ENCODE measurements around the gene ODF2L. TPM values are rescaled to one million over a fixed set of nuclear protein-coding genes. Genes with fewer than 3 reads are reported as not detected.
A peak's percentile ranks its signal among the peaks of the same experiment; 100 is the strongest.

Gene ODF2L
- total and polyA plus RNA-seq, 4 donors: 16.5 to 127 (median 71.4) TPM

GRCh38 chr1:86380257-86380861 is 15.8 kb downstream of the ODF2L start:
- H3K9me3 ChIP-seq (ENCODE audit: control insufficient read depth in 4 of 4, insufficient read depth in 3 of 4, low read length in 3 of 4): peaks cover 0 to 3% (median 0%) of the 10 kb centered on the region in 4 donors
- no peak overlapping the region for H3K27ac ChIP-seq (ENCODE audit: low read depth in 1 of 2, low read length in 1 of 2)
- peak; percentile 80 for TF ChIP-seq CTCF (IDR thresholded peaks at IDR 0.05; ENCODE audit: control extremely low read depth, extremely low read depth)
- H3K4me3 ChIP-seq: no peak overlapping the region
- peaks cover 0 to 7% (median 0%) of the 10 kb centered on the region in 5 donors for H3K4me1 ChIP-seq (ENCODE audit: control insufficient read depth in 5 of 5, insufficient read depth in 5 of 5, low read length in 5 of 5)
- H3K9ac ChIP-seq (ENCODE audit: insufficient read depth in 1 of 2, low read length in 2 of 2): peak overlapping the region in 1 of 2 donors; percentile 46
- WGBS, 2 donors: 8 to 14% methylated on average over 4 of the region's 4 CpGs
- DNase-seq (peak in 2 of 3 donors; percentile 90 to 93), ATAC-seq (ENCODE audit: insufficient read depth, low FRiP score) (peak; percentile 72)
- no peaks in the 10 kb centered on the region for H3K27me3 ChIP-seq (ENCODE audit: control insufficient read depth in 3 of 3, insufficient read depth in 3 of 3, low read length in 2 of 3)
- peaks cover 0 to 12% (median 4%) of the 10 kb centered on the region in 4 donors for H3K36me3 ChIP-seq (ENCODE audit: control insufficient read depth in 4 of 4, insufficient read depth in 4 of 4, low read length in 4 of 4)

GRCh38 chr1:86378813-86379212 is 17.3 kb downstream of the ODF2L start:
- peaks cover 0 to 16% (median 7%) of the 10 kb centered on the region in 4 donors for H3K36me3 ChIP-seq (ENCODE audit: control insufficient read depth in 4 of 4, insufficient read depth in 4 of 4, low read length in 4 of 4)
- peaks cover 0 to 7% (median 0%) of the 10 kb centered on the region in 5 donors for H3K4me1 ChIP-seq (ENCODE audit: control insufficient read depth in 5 of 5, insufficient read depth in 5 of 5, low read length in 5 of 5)
- WGBS, 2 donors: 91 to 94% methylated on average over 1 of the region's 1 CpG
- no peak overlapping the region for H3K27ac ChIP-seq (ENCODE audit: low read depth in 1 of 2, low read length in 1 of 2)
- no peak for TF ChIP-seq CTCF (IDR thresholded peaks at IDR 0.05; ENCODE audit: control extremely low read depth, extremely low read depth)
- no peak overlapping the region for H3K9ac ChIP-seq (ENCODE audit: insufficient read depth in 1 of 2, low read length in 2 of 2)
- DNase-seq (no peak), ATAC-seq (ENCODE audit: insufficient read depth, low FRiP score) (no peak)
- peaks cover 0 to 3% (median 0%) of the 10 kb centered on the region in 4 donors for H3K9me3 ChIP-seq (ENCODE audit: control insufficient read depth in 4 of 4, insufficient read depth in 3 of 4, low read length in 3 of 4)
- H3K4me3 ChIP-seq: no peak overlapping the region
- no peaks in the 10 kb centered on the region for H3K27me3 ChIP-seq (ENCODE audit: control insufficient read depth in 3 of 3, insufficient read depth in 3 of 3, low read length in 2 of 3)

DNA sequence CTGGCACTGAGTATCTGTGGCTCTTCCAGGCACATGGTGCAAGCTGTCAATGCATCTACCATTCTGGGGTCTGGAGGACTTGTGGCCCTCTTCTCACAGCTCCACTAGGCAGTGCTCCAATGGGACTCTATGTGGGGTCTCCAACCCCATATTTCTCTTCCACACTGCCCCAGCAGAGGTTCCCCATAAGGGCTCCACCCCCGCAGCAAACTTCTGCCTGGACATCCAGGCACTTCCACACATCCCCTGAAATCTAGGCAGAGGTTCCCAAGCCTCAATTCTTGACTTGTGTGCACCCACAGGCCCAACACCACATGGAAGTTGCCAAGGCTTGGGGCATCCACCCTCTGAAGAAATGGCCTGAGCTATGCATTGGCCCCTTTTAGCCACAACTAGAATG is 18.8 kb downstream of the ODF2L start:
- Histone ChIP-seq H3K9ac (ENCODE audit: insufficient read depth in 1 of 2, low read length in 2 of 2) (no peak overlapping the region), H3K9me3 (ENCODE audit: control insufficient read depth in 4 of 4, insufficient read depth in 3 of 4, low read length in 3 of 4) (peaks cover 0 to 3% (median 0%) of the 10 kb centered on the region in 4 donors), H3K27ac (ENCODE audit: low read depth in 1 of 2, low read length in 1 of 2) (no peak overlapping the region), H3K27me3 (ENCODE audit: control insufficient read depth in 3 of 3, insufficient read depth in 3 of 3, low read length in 2 of 3) (no peaks in the 10 kb centered on the region), H3K4me3 (no peak overlapping the region), H3K36me3 (ENCODE audit: control insufficient read depth in 4 of 4, insufficient read depth in 4 of 4, low read length in 4 of 4) (peaks cover 2 to 20% (median 7%) of the 10 kb centered on the region in 4 donors), H3K4me1 (ENCODE audit: control insufficient read depth in 5 of 5, insufficient read depth in 5 of 5, low read length in 5 of 5) (peaks cover 0 to 7% (median 0%) of the 10 kb centered on the region in 5 donors)
- ATAC-seq (ENCODE audit: insufficient read depth, low FRiP score) (no peak), DNase-seq (no peak)
- WGBS, 2 donors: 94% methylated on average over 1 of the region's 1 CpG
- no peak for TF ChIP-seq CTCF (IDR thresholded peaks at IDR 0.05; ENCODE audit: control extremely low read depth, extremely low read depth)

Data from lung (tissue), 12 donors.